Uterus (tissue), 2 donors: ENCODE measurements around the gene TMEM80.

Source experiments
- CTCF ChIP-seq, 4 experiments: fragments of 200-600 bp in 2 of 4; fragments of 450-650 bp in 2 of 4; sonication (generic) in 2 of 4; IDR thresholded peaks; one replicate each; pipeline ENCODE4 v1.5.1; 2016 to 2019; ENCODE audit warnings: antibody characterized with exemption in 4 of 4, mild to moderate bottlenecking in 2 of 4, moderate library complexity in 1 of 4
- POLR2A ChIP-seq, 2 donors: fragments of 450-650 bp; IDR thresholded peaks; one replicate each; pipeline ENCODE4 v1.6.1; 2016; ENCODE audit warnings: antibody characterized with exemption in 2 of 2, mild to moderate bottlenecking in 1 of 2, moderate library complexity in 1 of 2

DNA sequence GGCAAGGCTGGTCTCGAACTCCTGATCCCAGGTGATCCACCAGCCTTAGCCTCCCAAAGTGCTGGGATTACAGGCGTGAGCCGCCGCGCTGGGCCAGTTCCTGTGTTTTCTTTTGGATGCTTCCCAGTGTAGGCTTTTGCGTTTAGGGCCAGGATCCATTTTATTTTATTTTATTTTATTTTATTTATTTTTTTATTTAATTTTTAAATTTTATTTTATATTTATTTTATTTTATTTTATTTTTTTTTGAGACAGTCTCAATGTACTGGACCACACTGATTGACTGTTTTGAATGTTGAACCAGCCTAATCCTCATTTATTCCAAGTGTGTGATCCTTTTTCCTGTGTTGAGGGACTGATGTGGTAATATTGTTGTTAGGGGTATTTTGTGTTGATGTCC lies 18.8 kb downstream of the TMEM80 start:
- TF ChIP-seq CTCF (IDR thresholded peaks at IDR 0.05) = no peak
- TF ChIP-seq POLR2A (IDR thresholded peaks at IDR 0.05) = no peak
